HepG2 (cell line): ENCODE measurements around the gene VSIR. TPM values are rescaled to one million over a fixed set of nuclear protein-coding genes. Genes with fewer than 3 reads are reported as not detected.

Source experiments
- ATAC-seq: fragments of 200-7000 bp; cut with Tn5 transposase; 3 replicates; pipeline ENCODE4 v1.9.1; 2020; ENCODE audit warnings: mild to moderate bottlenecking, moderate library complexity
- BruUV-seq: library from RNA; stranded (reverse); fragments of 400-500 nt; replicated peaks from 2 replicates; lab custom pipeline; 2021; lab: Mats Ljungman, UMichigan
- CTCF ChIA-PET: fragments of 300-600 bp; formaldehyde crosslinking; extraction: SDS; loops from one replicate; lab custom pipeline; 2021; ENCODE audit warnings: low total read pairs, inconsistent platforms, low intra/inter-chr PET ratio; lab: Yijun Ruan, JAX
- POLR2A ChIA-PET: fragments of 350-600 bp; sonication (Branson Sonifier 250); formaldehyde crosslinking; loops from one replicate; lab custom pipeline; 2020; ENCODE audit warnings: antibody characterized with exemption, inconsistent platforms; lab: Yijun Ruan, JAX
- DNase-seq: peaks from one replicate; pipeline ENCODE4 v3.0.0-alpha.2; 2015; ENCODE audit warnings: low spot score
- FAIRE-seq: peaks from 3 replicates; lab custom pipeline; 2011; peaks lifted over from hg19 to GRCh38; lab: Jason Lieb, UNC
- H2AFZ ChIP-seq: one replicate; pipeline ENCODE4 v1.6.1; 2011; ENCODE audit warnings: low read length, inconsistent platforms
- H3K27ac ChIP-seq: fragments of 300-600 bp; 3 replicates; pipeline ENCODE4 v1.8.0; 2011; ENCODE audit warnings: mixed run types, mild to moderate bottlenecking, mixed read lengths, low read length, inconsistent platforms; ENCODE audit not compliant: insufficient read depth; ENCODE audit errors: extremely low read length
- H3K27me3 ChIP-seq, 2 experiments: fragments of 200-600 bp in 1 of 2; 2 replicates in 1 of 2; 3 replicates in 1 of 2; pipeline versions ENCODE4 v1.6.0 to v1.8.0; 2011; ENCODE audit warnings: low read length in 2 of 2, mild to moderate bottlenecking in 2 of 2, moderate library complexity in 2 of 2, inconsistent platforms in 1 of 2; ENCODE audit not compliant: insufficient read depth in 2 of 2, control insufficient read depth in 1 of 2
- H3K36me3 ChIP-seq, 2 experiments: fragments of 200-600 bp in 1 of 2; replicated peaks in 1 of 2; 2 replicates in 1 of 2; 3 replicates in 1 of 2; pipeline versions ENCODE4 v1.5.1 to v1.8.0; 2011; ENCODE audit warnings: low read length in 2 of 2, inconsistent platforms in 1 of 2; ENCODE audit not compliant: insufficient read depth in 2 of 2, control insufficient read depth in 1 of 2
- H3K4me1 ChIP-seq: 2 replicates; pipeline ENCODE4 v1.5.1; 2012; ENCODE audit warnings: low read length, inconsistent platforms; ENCODE audit not compliant: insufficient read depth
- H3K4me2 ChIP-seq: 2 replicates; pipeline ENCODE4 v1.6.0; 2011; ENCODE audit warnings: low read depth, low read length, inconsistent platforms
- H3K4me3 ChIP-seq, 3 experiments: fragments of 200-600 bp in 1 of 3; sonication (generic), shearing (Covaris generic) in 1 of 3; replicated peaks in 1 of 3; 2 replicates each; pipeline ENCODE4 v1.5.1; 2011 to 2016; ENCODE audit warnings: low read length in 3 of 3, inconsistent platforms in 2 of 3, low read depth in 2 of 3, mild to moderate bottlenecking in 2 of 3, control low read depth in 1 of 3, mixed read lengths in 1 of 3; ENCODE audit not compliant: insufficient read depth in 1 of 3
- H3K79me2 ChIP-seq: one replicate; pipeline ENCODE4 v1.6.1; 2011; ENCODE audit warnings: low read length, inconsistent platforms; ENCODE audit not compliant: insufficient read depth
- H3K9ac ChIP-seq: 2 replicates; pipeline ENCODE4 v1.6.0; 2011; ENCODE audit warnings: mild to moderate bottlenecking, low read depth, low read length, inconsistent platforms; ENCODE audit not compliant: insufficient read depth
- H3K9me3 ChIP-seq: 2 replicates; pipeline ENCODE4 v1.5.1; 2012; ENCODE audit warnings: mild to moderate bottlenecking, low read length
- H4K20me1 ChIP-seq: 2 replicates; pipeline ENCODE4 v1.6.0; 2011; ENCODE audit warnings: inconsistent platforms, mild to moderate bottlenecking, low read length, moderate library complexity; ENCODE audit not compliant: insufficient read depth
- DMAP1 ChIP-seq: IDR thresholded peaks from 2 replicates; pipeline ENCODE4 v1.6.1; 2016
- GLI4 ChIP-seq: sonication (generic); formaldehyde crosslinking; IDR thresholded peaks from 2 replicates; pipeline ENCODE4 v1.5.1; 2020; ENCODE audit warnings: missing genetic modification reagents, mild to moderate bottlenecking, moderate library complexity, borderline replicate concordance
- HDAC6 ChIP-seq: fragments of 200-600 bp; sonication (generic); IDR thresholded peaks from 2 replicates; pipeline ENCODE4 v1.7.0; 2017; ENCODE audit warnings: mild to moderate bottlenecking, antibody characterized with exemption, low read length, low read depth
- HNRNPUL1 ChIP-seq: fragments of 200-400 bp; formaldehyde crosslinking; IDR thresholded peaks from 2 replicates; pipeline ENCODE4 v1.6.1; 2017; ENCODE audit warnings: low read depth, mild to moderate bottlenecking, low read length, moderate library complexity
- MAFK ChIP-seq, 2 experiments: IDR thresholded peaks in 1 of 2; conservative IDR thresholded peaks in 1 of 2; 2 replicates each; pipeline ENCODE4 v1.6.1; 2011; ENCODE audit warnings: improper control_type of control experiment in 2 of 2, low read length in 2 of 2
- NFKBIZ ChIP-seq: IDR thresholded peaks from 2 replicates; pipeline ENCODE4 v1.6.1; 2018; ENCODE audit warnings: missing genetic modification reagents, missing compliant biosample characterization
- NKX3-1 ChIP-seq: sonication (generic); formaldehyde crosslinking; IDR thresholded peaks from 2 replicates; pipeline ENCODE4 v1.5.0; 2020; ENCODE audit warnings: missing genetic modification reagents
- PRMT3 ChIP-seq: sonication (generic); formaldehyde crosslinking; IDR thresholded peaks from 2 replicates; pipeline ENCODE4 v1.8.1; 2022; ENCODE audit warnings: low read depth, mild to moderate bottlenecking, moderate library complexity, missing genetic modification reagents, borderline replicate concordance
- ZBTB3 ChIP-seq: sonication (generic); formaldehyde crosslinking; IDR thresholded peaks from 2 replicates; pipeline ENCODE4 v1.4.0; 2020; ENCODE audit warnings: low read depth, mild to moderate bottlenecking, moderate library complexity, missing genetic modification reagents, borderline replicate concordance
- ZNF224 ChIP-seq: sonication (generic); formaldehyde crosslinking; IDR thresholded peaks from 2 replicates; pipeline ENCODE4 v1.5.0; 2020; ENCODE audit warnings: mild to moderate bottlenecking, missing genetic modification reagents
- ZNF292 ChIP-seq: sonication (generic); formaldehyde crosslinking; IDR thresholded peaks from 2 replicates; pipeline ENCODE4 v1.8.1; 2022; ENCODE audit warnings: mild to moderate bottlenecking, low read depth, missing genetic modification reagents, borderline replicate concordance
- WGBS: methylation state at CpG from one replicate; pipeline ENCODE4 v1.1.6; 2017; ENCODE audit warnings: low lambda C conversion rate; 5-methylcytosine and 5-hydroxymethylcytosine counted together
- in situ Hi-C: cut with HindIII; loops from 2 replicates; pipeline ENCODE4 v1.10.0; 2017; ENCODE audit warnings: low pct_unique_long_range_greater_than_20kb; ENCODE audit not compliant: extremely low pct_ligation_motif_present
- intact Hi-C: fragments of 100-400 bp; cut with micrococcal nuclease; formaldehyde crosslinking; loops from one replicate; pipeline ENCODE4 v1.10.0; 2022; ENCODE audit not compliant: unreplicated experiment
- polyA plus RNA-seq, 8 experiments: library from polyadenylated mRNA; depleted of rRNA in 3 of 8; stranded (reverse) in 7 of 8; unstranded in 1 of 8; fragments of >200 nt; fragmentation: Illumina TruSeq in 4 of 8; extraction: Trizol in 4 of 8; gene quantifications; 2 replicates each; pipeline versions ENCODE4 v1.2.1 to v1.2.3, GENCODE V29; 2011 to 2016; ENCODE audit warnings: low read depth in 4 of 8, missing spikeins in 1 of 8, mixed read lengths in 1 of 8; ENCODE audit not compliant: insufficient read depth in 1 of 8
- total RNA-seq, 5 experiments: library from RNA; depleted of rRNA; stranded (reverse); fragments of >200 nt; fragmentation: Illumina TruSeq; extraction: Trizol; gene quantifications; 2 replicates each; pipeline ENCODE4 v1.2.3, GENCODE V29; 2016; ENCODE audit warnings: low read depth in 1 of 5
- TF ChIP-seq, protein P1 (sequence below): sonication (generic); formaldehyde crosslinking; IDR thresholded peaks from 2 replicates; pipeline ENCODE4 v1.4.0; 2020; ENCODE audit warnings: missing genetic modification reagents, mild to moderate bottlenecking, borderline replicate concordance
- TF ChIP-seq, protein P2 (sequence below): sonication (generic); formaldehyde crosslinking; IDR thresholded peaks from 2 replicates; pipeline ENCODE4 v1.8.0; 2023; ENCODE audit warnings: mild to moderate bottlenecking, missing genetic modification reagents

VSIR gene
- total and polyA plus RNA-seq, 2 of the 13 experiments (the other 11 are each of a cell fraction or from before 2014, with no cell fraction given), result 0.44 to 3.2 TPM

DNA sequence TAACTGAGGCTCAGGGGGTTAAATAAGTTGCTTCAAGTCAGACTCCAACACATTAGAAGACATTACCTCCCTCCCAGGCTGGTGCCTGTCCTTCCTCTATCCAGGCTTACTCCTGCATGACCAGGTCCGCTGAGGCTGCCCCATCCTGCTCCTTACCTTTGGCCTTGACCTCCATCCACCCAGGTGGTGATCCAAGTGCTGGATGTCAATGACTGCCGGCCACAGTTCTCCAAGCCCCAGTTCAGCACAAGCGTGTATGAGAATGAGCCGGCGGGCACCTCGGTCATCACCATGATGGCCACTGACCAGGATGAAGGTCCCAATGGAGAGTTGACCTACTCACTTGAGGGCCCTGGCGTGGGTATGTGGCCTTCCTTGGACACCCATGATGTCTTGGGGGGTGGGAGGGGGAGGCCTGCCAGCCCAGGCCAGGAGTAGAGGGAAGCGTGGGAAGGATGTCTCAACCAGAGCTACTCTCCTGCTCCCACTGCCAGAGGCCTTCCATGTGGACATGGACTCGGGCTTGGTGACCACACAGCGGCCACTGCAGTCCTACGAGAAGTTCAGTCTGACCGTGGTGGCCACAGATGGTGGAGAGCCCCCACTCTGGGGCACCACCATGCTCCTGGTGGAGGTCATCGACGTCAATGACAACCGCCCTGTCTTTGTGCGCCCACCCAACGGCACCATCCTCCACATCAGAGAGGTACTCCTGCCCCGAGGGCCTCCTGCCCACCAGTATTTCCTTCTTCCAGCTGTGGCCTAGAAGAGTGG is 29.6 kb upstream of the VSIR start:
- DNase-seq (no peak), ATAC-seq (no peak), FAIRE-seq (no peak)
- in situ Hi-C loops (no loop called here), intact Hi-C loops (no loop called here)
- H2AFZ ChIP-seq, result no peak overlapping the region
- no peaks in the 10 kb centered on the region for H3K79me2 ChIP-seq
- peaks cover 5 to 19% of the 10 kb centered on the region in 2 experiments; a peak in 4 of 5 replicates for H3K27me3 ChIP-seq
- BruUV-seq, result no TSS peak
- CTCF ChIA-PET, result no interaction called here
- POLR2A ChIA-PET, result no interaction called here
- TF ChIP-seq GLI4 (CRISPR knock-in tag) (no peak), HNRNPUL1 (no peak), PRMT3 (CRISPR knock-in tag) (no peak), NKX3-1 (CRISPR knock-in tag) (no peak)
- TF ChIP-seq, protein P1, sequence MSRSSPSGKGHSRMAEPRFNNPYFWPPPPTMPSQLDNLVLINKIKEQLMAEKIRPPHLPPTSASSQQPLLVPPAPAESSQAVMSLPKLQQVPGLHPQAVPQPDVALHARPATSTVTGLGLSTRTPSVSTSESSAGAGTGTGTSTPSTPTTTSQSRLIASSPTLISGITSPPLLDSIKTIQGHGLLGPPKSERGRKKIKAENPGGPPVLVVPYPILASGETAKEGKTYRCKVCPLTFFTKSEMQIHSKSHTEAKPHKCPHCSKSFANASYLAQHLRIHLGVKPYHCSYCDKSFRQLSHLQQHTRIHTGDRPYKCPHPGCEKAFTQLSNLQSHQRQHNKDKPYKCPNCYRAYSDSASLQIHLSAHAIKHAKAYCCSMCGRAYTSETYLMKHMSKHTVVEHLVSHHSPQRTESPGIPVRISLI (CRISPR knock-in tag), result no peak
- no peaks in the 10 kb centered on the region for H3K9me3 ChIP-seq
- H3K27ac ChIP-seq, result no peak overlapping the region
- no peak overlapping the region for H3K4me3 ChIP-seq
- H4K20me1 ChIP-seq, result no peaks in the 10 kb centered on the region
- H3K9ac ChIP-seq, result no peak overlapping the region
- H3K36me3 ChIP-seq, result no peaks in the 10 kb centered on the region
- no peak overlapping the region for H3K4me2 ChIP-seq
- peaks cover 17% of the 10 kb centered on the region for H3K4me1 ChIP-seq
- WGBS, result 60% methylated on average over 10 of the region's 18 CpGs

DNA sequence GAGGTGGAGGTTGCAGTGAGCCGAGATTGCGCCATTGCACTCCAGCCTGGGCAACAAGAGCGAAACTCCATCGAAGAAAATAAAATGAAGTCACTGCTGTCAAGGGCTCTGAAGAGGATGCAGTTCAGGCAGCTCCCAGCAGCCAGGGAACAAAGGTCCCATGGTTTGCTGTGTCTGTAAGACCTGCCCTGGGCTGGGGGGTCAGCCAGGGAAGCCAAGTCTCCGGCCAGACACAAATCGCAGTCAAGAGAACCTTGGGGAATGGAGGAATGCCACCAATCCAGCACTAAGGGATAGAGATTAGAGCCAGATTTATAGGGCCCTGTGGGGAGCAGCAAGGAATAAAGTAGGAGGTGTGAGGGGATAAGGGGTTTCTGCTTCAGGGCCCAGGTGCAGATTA is 28.9 kb upstream of the VSIR start:
- H3K9me3 ChIP-seq, result no peaks in the 10 kb centered on the region
- H3K27me3 ChIP-seq, result peaks cover 5 to 19% of the 10 kb centered on the region in 2 experiments; a peak in 4 of 5 replicates
- H3K9ac ChIP-seq, result no peak overlapping the region
- intact Hi-C loops, result no loop called here
- no peak overlapping the region for H2AFZ ChIP-seq
- ATAC-seq (no peak), FAIRE-seq (no peak), DNase-seq (no peak)
- in situ Hi-C loops, result no loop called here
- ChIA-PET CTCF (no interaction called here), POLR2A (no interaction called here)
- H3K4me3 ChIP-seq, result no peak overlapping the region
- no peaks in the 10 kb centered on the region for H4K20me1 ChIP-seq
- H3K79me2 ChIP-seq, result no peaks in the 10 kb centered on the region
- H3K4me2 ChIP-seq, result no peak overlapping the region
- peaks cover 17% of the 10 kb centered on the region for H3K4me1 ChIP-seq
- 42% methylated on average over 6 of the region's 6 CpGs for WGBS
- BruUV-seq, result no TSS peak
- H3K36me3 ChIP-seq, result no peaks in the 10 kb centered on the region
- no peak overlapping the region for H3K27ac ChIP-seq
- TF ChIP-seq, protein P2, sequence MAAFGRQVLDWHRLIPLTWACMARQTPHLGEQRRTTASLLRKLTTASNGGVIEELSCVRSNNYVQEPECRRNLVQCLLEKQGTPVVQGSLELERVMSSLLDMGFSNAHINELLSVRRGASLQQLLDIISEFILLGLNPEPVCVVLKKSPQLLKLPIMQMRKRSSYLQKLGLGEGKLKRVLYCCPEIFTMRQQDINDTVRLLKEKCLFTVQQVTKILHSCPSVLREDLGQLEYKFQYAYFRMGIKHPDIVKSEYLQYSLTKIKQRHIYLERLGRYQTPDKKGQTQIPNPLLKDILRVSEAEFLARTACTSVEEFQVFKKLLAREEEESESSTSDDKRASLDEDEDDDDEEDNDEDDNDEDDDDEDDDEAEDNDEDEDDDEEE (CRISPR knock-in tag), result no peak
- TF ChIP-seq ZNF224 (no peak), ZBTB3 (no peak), ZNF292 (CRISPR knock-in tag) (no peak), HDAC6 (no peak), NFKBIZ (CRISPR knock-in tag) (no peak), MAFK (conservative IDR thresholded peaks at IDR 0.05 in 1 of 2, IDR thresholded peaks at IDR 0.05 in 1 of 2; ENCODE audit: low read length in 2 of 2) (no peak), DMAP1 (CRISPR knock-in tag) (no peak)
